Gastrocnemius medialis (tissue), 4 donors: ENCODE results near the gene TBC1D3C.
"Not testable (repeated sequence)": the region's sequence is repeated elsewhere in the genome, so short reads cannot be mapped to it uniquely, and the experiment has no call there.

ENCODE experiments used
- POLR2A ChIP-seq, 2 donors: fragments of 450-650 bp; IDR thresholded peaks; one replicate each; pipeline ENCODE4 v1.6.1; 2017; ENCODE audit warnings: antibody characterized with exemption in 2 of 2, mild to moderate bottlenecking in 2 of 2, moderate library complexity in 2 of 2
- TF ChIP-seq, protein P1 (sequence below), 5 experiments: fragments of 450-650 bp in 3 of 5; fragments of 200-600 bp in 2 of 5; sonication (generic) in 2 of 5; IDR thresholded peaks in 4 of 5; conservative IDR thresholded peaks in 1 of 5; 1 replicate in 4 of 5; 2 replicates in 1 of 5; pipeline ENCODE4 v1.5.1; 2016 to 2019; ENCODE audit warnings: antibody characterized with exemption in 5 of 5, mild to moderate bottlenecking in 3 of 5, moderate library complexity in 3 of 5

GRCh38 chr17:38094059-38094694 is 25.7 kb upstream of the TBC1D3C start:
- TF ChIP-seq, protein P1, sequence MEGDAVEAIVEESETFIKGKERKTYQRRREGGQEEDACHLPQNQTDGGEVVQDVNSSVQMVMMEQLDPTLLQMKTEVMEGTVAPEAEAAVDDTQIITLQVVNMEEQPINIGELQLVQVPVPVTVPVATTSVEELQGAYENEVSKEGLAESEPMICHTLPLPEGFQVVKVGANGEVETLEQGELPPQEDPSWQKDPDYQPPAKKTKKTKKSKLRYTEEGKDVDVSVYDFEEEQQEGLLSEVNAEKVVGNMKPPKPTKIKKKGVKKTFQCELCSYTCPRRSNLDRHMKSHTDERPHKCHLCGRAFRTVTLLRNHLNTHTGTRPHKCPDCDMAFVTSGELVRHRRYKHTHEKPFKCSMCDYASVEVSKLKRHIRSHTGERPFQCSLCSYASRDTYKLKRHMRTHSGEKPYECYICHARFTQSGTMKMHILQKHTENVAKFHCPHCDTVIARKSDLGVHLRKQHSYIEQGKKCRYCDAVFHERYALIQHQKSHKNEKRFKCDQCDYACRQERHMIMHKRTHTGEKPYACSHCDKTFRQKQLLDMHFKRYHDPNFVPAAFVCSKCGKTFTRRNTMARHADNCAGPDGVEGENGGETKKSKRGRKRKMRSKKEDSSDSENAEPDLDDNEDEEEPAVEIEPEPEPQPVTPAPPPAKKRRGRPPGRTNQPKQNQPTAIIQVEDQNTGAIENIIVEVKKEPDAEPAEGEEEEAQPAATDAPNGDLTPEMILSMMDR (IDR thresholded peaks at IDR 0.05 in 4 of 5, conservative IDR thresholded peaks at IDR 0.05 in 1 of 5) = not testable (repeated sequence)
- not testable (repeated sequence) for TF ChIP-seq POLR2A (IDR thresholded peaks at IDR 0.05)
